ENCODE measurements around the gene FABP3.

DNA sequence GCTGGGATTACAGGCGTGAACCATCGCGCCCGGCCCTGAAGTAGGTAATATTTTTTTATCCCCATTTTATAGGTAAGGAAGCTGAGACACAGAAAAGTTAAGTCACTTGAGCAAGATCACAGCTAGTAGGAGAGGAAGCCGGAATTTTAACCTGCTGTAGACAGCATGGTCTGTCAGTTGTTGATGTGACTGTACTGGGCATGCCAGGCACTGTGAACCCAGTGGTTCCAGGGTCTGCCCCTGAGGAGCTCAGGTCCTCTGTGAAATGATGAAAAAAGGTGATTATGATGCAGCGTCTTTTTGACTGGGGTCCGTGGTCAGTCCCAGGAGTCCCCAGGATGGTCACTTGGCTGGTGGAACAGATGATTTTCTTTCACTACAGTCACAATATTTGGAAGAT, 16.7 kb upstream of the FABP3 start:
- TF ChIP-seq POLR2AphosphoS2 (conservative IDR thresholded peaks at IDR 0.05; ENCODE audit: low read length) = no peak
- TF ChIP-seq, protein P1, sequence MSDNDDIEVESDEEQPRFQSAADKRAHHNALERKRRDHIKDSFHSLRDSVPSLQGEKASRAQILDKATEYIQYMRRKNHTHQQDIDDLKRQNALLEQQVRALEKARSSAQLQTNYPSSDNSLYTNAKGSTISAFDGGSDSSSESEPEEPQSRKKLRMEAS (IDR thresholded peaks at IDR 0.05) = no peak
- no peak for TF ChIP-seq RARB (CRISPR knock-in tag; IDR thresholded peaks at IDR 0.05)
- TF ChIP-seq, protein P2, sequence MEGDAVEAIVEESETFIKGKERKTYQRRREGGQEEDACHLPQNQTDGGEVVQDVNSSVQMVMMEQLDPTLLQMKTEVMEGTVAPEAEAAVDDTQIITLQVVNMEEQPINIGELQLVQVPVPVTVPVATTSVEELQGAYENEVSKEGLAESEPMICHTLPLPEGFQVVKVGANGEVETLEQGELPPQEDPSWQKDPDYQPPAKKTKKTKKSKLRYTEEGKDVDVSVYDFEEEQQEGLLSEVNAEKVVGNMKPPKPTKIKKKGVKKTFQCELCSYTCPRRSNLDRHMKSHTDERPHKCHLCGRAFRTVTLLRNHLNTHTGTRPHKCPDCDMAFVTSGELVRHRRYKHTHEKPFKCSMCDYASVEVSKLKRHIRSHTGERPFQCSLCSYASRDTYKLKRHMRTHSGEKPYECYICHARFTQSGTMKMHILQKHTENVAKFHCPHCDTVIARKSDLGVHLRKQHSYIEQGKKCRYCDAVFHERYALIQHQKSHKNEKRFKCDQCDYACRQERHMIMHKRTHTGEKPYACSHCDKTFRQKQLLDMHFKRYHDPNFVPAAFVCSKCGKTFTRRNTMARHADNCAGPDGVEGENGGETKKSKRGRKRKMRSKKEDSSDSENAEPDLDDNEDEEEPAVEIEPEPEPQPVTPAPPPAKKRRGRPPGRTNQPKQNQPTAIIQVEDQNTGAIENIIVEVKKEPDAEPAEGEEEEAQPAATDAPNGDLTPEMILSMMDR (IDR thresholded peaks at IDR 0.05) = no peak
- TF ChIP-seq CHD2 (IDR thresholded peaks at IDR 0.05; ENCODE audit: low read length, partially characterized antibody) = no peak
- TF ChIP-seq POLR2A (IDR thresholded peaks at IDR 0.05; ENCODE audit: low read length) = no peak
- TF ChIP-seq HOXA7 (CRISPR knock-in tag; IDR thresholded peaks at IDR 0.05) = no peak

All from A549 (cell line).